Naive thymus-derived CD4-positive, alpha-beta T cell (primary cell): ENCODE results near the gene FBXO2. TPM values are rescaled to one million over a fixed set of nuclear protein-coding genes. Genes with fewer than 3 reads are reported as not detected.

ENCODE experiments used
- ATAC-seq: fragments of 150-1000 bp; cut with Tn5 transposase; 2 replicates; pipeline ENCODE4 v1.10.0; 2021; ENCODE audit warnings: mild to moderate bottlenecking, moderate library complexity
- CTCF ChIA-PET: fragments of 350-600 bp; sonication (Branson Sonifier 250); formaldehyde crosslinking; loops from one replicate; lab custom pipeline; 2021; ENCODE audit warnings: antibody characterized with exemption; lab: Charles Lee
- POLR2A ChIA-PET: fragments of 350-600 bp; sonication (Branson Sonifier 250); formaldehyde crosslinking; loops from one replicate; lab custom pipeline; 2021; ENCODE audit warnings: antibody characterized with exemption, inconsistent platforms; lab: Charles Lee
- DNase-seq, 9 donors: peaks; one replicate each; pipeline versions ENCODE4 v3.0.0 to v3.0.0-alpha.2; 2020 to 2022; ENCODE audit warnings: mixed read lengths in 1 of 9
- H3K27ac ChIP-seq: one replicate; pipeline ENCODE4 v1.7.0; 2013; ENCODE audit warnings: mild to moderate bottlenecking, low read depth, low read length, moderate library complexity
- H3K27me3 ChIP-seq, 2 donors: one replicate each; pipeline ENCODE4 v1.7.0; 2013; ENCODE audit warnings: low read length in 2 of 2, mild to moderate bottlenecking in 2 of 2, moderate library complexity in 2 of 2; ENCODE audit not compliant: control insufficient read depth in 2 of 2, insufficient read depth in 2 of 2
- H3K36me3 ChIP-seq, 3 experiments: 1 replicate in 2 of 3; 2 replicates in 1 of 3; pipeline ENCODE4 v1.7.0; 2013; ENCODE audit warnings: low read length in 3 of 3, mild to moderate bottlenecking in 3 of 3, moderate library complexity in 1 of 3; ENCODE audit not compliant: insufficient read depth in 3 of 3, control insufficient read depth in 2 of 3
- H3K4me1 ChIP-seq, 2 donors: one replicate each; pipeline ENCODE4 v1.7.0; 2013; ENCODE audit warnings: low read length in 2 of 2, mild to moderate bottlenecking in 2 of 2, moderate library complexity in 1 of 2; ENCODE audit not compliant: control insufficient read depth in 2 of 2, insufficient read depth in 2 of 2
- H3K4me3 ChIP-seq: 2 replicates; pipeline ENCODE4 v1.7.0; 2013; ENCODE audit warnings: mild to moderate bottlenecking, low read length
- H3K9me3 ChIP-seq, 3 experiments: 1 replicate in 2 of 3; 2 replicates in 1 of 3; pipeline ENCODE4 v1.7.0; 2013; ENCODE audit warnings: low read length in 3 of 3; ENCODE audit not compliant: control insufficient read depth in 2 of 3
- H3K27ac Mint-ChIP-seq, 9 donors: one replicate each; pipeline ENCODE4 v1.8.0; 2020 to 2022; ENCODE audit warnings: mixed read lengths in 9 of 9, mild to moderate bottlenecking in 8 of 9, moderate library complexity in 5 of 9, inconsistent platforms in 2 of 9
- H3K27me3 Mint-ChIP-seq, 5 donors: one replicate each; pipeline ENCODE4 v1.8.0; 2021 to 2022; ENCODE audit warnings: mixed read lengths in 5 of 5, mild to moderate bottlenecking in 1 of 5
- H3K36me3 Mint-ChIP-seq, 5 donors: one replicate each; pipeline ENCODE4 v1.8.0; 2020 to 2022; ENCODE audit warnings: mixed read lengths in 5 of 5, mild to moderate bottlenecking in 3 of 5, inconsistent platforms in 1 of 5
- H3K4me1 Mint-ChIP-seq, 7 donors: one replicate each; pipeline ENCODE4 v1.8.0; 2020 to 2022; ENCODE audit warnings: mixed read lengths in 7 of 7, mild to moderate bottlenecking in 3 of 7, inconsistent platforms in 1 of 7
- H3K4me3 Mint-ChIP-seq, 10 donors: one replicate each; pipeline ENCODE4 v1.8.0; 2020 to 2022; ENCODE audit warnings: mild to moderate bottlenecking in 10 of 10, mixed read lengths in 10 of 10, moderate library complexity in 6 of 10, inconsistent platforms in 2 of 10
- H3K9me3 Mint-ChIP-seq, 11 donors: one replicate each; pipeline ENCODE4 v1.8.0; 2020 to 2022; ENCODE audit warnings: mixed read lengths in 11 of 11, mild to moderate bottlenecking in 4 of 11, inconsistent platforms in 1 of 11, moderate library complexity in 1 of 11
- intact Hi-C, 2 donors: fragments of 100-400 bp; cut with micrococcal nuclease; formaldehyde crosslinking; loops; one replicate each; pipeline ENCODE4 v1.15.1; 2023
- polyA plus RNA-seq, 2 donors: library from polyadenylated mRNA; unstranded; fragments of 300-500 nt; fragmentation: Illumina TruSeq; gene quantifications; one replicate each; pipeline ENCODE4 v1.2.3, GENCODE V29; 2021
- total RNA-seq, 6 experiments: library from RNA in 5 of 6; stranded (reverse) in 5 of 6; gene quantifications; 1 replicate in 5 of 6; 2 replicates in 1 of 6; pipeline ENCODE4 v1.2.3 and lab custom pipeline; 2021 to 2026

Gene FBXO2
- total and polyA plus RNA-seq, 7 experiments from 2014 or later = 0.97 to 7.8 (median 3.8) TPM

DNA sequence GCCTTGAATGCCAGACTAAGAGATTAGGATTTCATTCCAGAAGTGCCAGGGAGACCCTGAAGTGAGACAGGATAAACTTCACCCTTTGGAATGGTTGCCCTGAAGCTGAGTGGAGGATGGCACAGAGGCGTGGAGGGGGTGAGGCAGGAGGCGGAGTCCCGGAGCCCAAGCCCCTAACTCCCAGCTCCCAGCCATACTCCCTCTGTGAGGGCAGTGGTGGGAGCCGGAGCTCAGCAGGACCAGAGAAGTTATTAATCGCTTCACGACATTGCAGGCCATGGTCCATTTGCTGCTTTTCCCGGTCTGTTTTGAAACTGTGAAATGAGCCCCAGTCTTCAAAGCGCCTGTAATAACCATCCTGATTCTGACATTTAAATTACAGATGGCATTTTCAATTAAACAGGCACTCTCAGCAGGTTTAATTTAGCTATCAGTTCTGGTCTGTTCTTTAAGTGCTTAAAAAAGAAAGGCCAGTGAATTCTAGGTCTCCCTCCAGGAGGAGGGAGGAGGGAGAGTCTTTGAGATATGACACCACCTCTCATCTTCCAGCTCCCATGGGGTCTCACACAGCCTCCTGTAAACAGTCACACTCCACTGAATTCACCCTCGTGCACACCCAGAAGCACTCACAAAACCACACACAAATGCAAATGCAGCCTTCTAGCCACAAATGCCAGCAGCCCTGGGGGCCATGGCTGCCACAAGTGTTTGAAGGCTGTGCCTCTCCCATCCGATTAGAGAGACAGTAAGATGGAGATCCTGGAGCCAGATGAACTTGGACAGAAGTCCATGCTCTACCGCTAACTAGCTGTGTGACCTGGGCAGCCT is 19.6 kb downstream of the FBXO2 start:
- DNase-seq = no peak
- Mint-ChIP-seq H3K36me3 (peaks cover 0 to 3% (median 0%) of the 10 kb centered on the region in 5 donors), H3K27ac (no peak overlapping the region), H3K4me3 (no peak overlapping the region), H3K9me3 (no peaks in the 10 kb centered on the region), H3K27me3 (peaks cover 9 to 17% (median 13%) of the 10 kb centered on the region in 5 donors), H3K4me1 (peaks cover 0 to 2% (median 0%) of the 10 kb centered on the region in 7 donors)
- no peaks in the 10 kb centered on the region for H3K9me3 ChIP-seq
- H3K36me3 ChIP-seq = no peaks in the 10 kb centered on the region
- H3K27me3 ChIP-seq = no peaks in the 10 kb centered on the region
- no peak for ATAC-seq
- H3K27ac ChIP-seq = no peak overlapping the region
- ChIA-PET POLR2A (no interaction called here), CTCF (interaction anchor here (1.0 to 2.2 kb wide), 3 partner anchors 11 to 597 kb away, joined by 4 to 10 read pairs (median 5); no protein-coding TSS in a partner anchor)
- intact Hi-C loops = no loop called here
- H3K4me1 ChIP-seq = no peaks in the 10 kb centered on the region
- no peak overlapping the region for H3K4me3 ChIP-seq

DNA sequence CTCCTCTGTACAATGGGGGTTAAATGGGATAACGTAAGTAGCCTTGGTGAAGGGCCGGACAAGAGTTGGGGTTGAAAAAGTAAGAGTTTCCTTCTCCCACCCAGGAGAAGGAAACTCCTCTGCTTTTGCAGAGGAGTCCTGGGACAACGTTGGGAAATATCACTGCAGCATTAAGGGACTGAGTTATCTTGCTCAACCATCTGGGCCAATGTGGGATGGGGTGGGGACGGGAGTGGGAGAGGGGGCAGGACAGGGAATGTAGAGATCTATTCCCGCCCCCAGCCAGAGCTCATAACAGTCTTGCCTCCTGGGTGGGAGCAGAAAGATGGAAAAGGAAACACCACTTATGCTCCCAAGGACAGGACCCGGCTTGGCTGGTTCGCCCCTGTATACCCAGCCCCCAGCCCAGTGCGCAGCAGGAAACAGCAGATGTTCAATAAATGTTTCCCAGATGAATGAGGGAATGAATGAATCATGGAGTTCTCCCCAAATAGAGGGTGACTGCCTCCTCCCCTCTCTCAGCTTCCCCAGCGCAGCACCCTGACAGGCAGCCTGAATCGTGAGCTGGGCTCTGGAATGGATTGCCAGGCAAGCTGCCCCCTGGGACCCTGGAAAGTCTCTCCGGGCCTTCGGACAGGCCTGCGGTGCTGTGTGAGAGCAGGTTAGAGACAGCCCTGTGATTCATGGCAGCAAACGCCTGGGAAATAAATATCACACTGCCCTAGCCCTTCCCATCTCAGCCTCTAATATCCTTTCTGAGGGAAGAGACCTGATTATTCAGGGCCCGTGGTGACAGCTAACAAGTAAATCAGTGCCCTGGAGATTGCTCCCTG is 24.8 kb downstream of the FBXO2 start:
- POLR2A ChIA-PET = no interaction called here
- no peak overlapping the region for H3K4me3 Mint-ChIP-seq
- CTCF ChIA-PET = no interaction called here
- Histone ChIP-seq H3K36me3 (no peaks in the 10 kb centered on the region), H3K27ac (no peak overlapping the region), H3K27me3 (no peaks in the 10 kb centered on the region), H3K4me3 (no peak overlapping the region), H3K9me3 (no peaks in the 10 kb centered on the region), H3K4me1 (no peaks in the 10 kb centered on the region)
- H3K27ac Mint-ChIP-seq = no peak overlapping the region
- H3K36me3 Mint-ChIP-seq = peaks cover 0 to 3% (median 0%) of the 10 kb centered on the region in 5 donors
- ATAC-seq = no peak
- DNase-seq = no peak
- H3K27me3 Mint-ChIP-seq = peaks cover 5 to 44% (median 18%) of the 10 kb centered on the region in 5 donors
- H3K9me3 Mint-ChIP-seq = no peaks in the 10 kb centered on the region
- intact Hi-C loops = no loop called here
- H3K4me1 Mint-ChIP-seq = no peaks in the 10 kb centered on the region

DNA sequence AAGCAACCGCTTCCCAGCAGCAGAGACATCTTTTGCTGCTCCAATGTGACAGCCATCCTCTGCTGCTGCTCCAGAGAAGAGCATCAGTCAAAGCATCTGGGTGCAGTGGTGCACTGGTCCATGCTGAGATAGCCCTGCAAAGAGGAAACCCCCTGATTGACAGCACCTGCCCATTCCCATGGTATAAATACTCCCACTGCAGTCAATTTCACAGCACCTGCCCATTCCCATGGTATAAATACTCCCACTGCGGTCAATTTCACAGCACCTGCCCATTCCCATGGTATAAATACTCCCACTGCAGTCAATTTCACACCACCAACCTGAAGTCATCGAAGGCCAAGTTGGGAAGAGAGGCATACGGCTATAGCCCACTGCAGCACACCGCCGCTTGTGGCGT is 25.5 kb downstream of the FBXO2 start:
- Histone ChIP-seq H3K27ac (no peak overlapping the region), H3K4me3 (no peak overlapping the region), H3K9me3 (no peaks in the 10 kb centered on the region), H3K36me3 (no peaks in the 10 kb centered on the region), H3K4me1 (no peaks in the 10 kb centered on the region), H3K27me3 (no peaks in the 10 kb centered on the region)
- no peaks in the 10 kb centered on the region for H3K4me1 Mint-ChIP-seq
- H3K9me3 Mint-ChIP-seq = no peaks in the 10 kb centered on the region
- intact Hi-C loops = no loop called here
- no peak overlapping the region for H3K27ac Mint-ChIP-seq
- CTCF ChIA-PET = no interaction called here
- peaks cover 0 to 3% (median 0%) of the 10 kb centered on the region in 5 donors for H3K36me3 Mint-ChIP-seq
- H3K4me3 Mint-ChIP-seq = no peak overlapping the region
- DNase-seq (no peak), ATAC-seq (no peak)
- H3K27me3 Mint-ChIP-seq = peaks cover 5 to 44% (median 17%) of the 10 kb centered on the region in 5 donors
- POLR2A ChIA-PET = interaction anchor here (0.7 kb wide), 1 partner anchor 487 kb away, joined by 3 read pairs; no protein-coding TSS in a partner anchor

DNA sequence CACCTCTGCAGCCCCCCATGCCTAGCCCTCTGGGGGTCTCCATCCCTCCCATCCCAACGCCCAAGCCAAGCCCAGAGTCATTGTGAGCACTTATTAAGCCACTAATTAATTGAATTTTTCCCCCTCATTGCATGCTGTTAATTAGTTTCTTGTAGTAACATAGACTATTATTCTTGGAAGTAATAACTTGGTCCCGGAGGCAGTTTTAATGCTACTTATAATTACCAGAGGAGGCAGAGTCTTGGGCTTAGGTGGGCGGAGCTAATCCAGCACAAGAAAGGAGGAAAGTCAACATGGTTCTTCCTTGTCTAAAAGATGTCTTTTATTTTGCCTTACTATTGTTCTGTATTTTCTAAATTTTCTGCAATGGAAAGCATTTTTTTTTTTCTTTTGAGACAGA is 27.7 kb downstream of the FBXO2 start:
- Histone ChIP-seq H3K4me3 (no peak overlapping the region), H3K27me3 (no peaks in the 10 kb centered on the region), H3K9me3 (no peaks in the 10 kb centered on the region), H3K27ac (no peak overlapping the region), H3K36me3 (no peaks in the 10 kb centered on the region), H3K4me1 (no peaks in the 10 kb centered on the region)
- intact Hi-C loops = no loop called here
- DNase-seq (no peak), ATAC-seq (no peak)
- peaks cover 5 to 47% (median 20%) of the 10 kb centered on the region in 5 donors for H3K27me3 Mint-ChIP-seq
- H3K9me3 Mint-ChIP-seq = peaks cover 0 to 2% (median 0%) of the 10 kb centered on the region in 11 donors
- ChIA-PET CTCF (no interaction called here), POLR2A (no interaction called here)
- H3K36me3 Mint-ChIP-seq = peaks cover 0 to 3% (median 0%) of the 10 kb centered on the region in 5 donors
- H3K4me1 Mint-ChIP-seq = no peaks in the 10 kb centered on the region
- H3K4me3 Mint-ChIP-seq = no peak overlapping the region
- no peak overlapping the region for H3K27ac Mint-ChIP-seq

DNA sequence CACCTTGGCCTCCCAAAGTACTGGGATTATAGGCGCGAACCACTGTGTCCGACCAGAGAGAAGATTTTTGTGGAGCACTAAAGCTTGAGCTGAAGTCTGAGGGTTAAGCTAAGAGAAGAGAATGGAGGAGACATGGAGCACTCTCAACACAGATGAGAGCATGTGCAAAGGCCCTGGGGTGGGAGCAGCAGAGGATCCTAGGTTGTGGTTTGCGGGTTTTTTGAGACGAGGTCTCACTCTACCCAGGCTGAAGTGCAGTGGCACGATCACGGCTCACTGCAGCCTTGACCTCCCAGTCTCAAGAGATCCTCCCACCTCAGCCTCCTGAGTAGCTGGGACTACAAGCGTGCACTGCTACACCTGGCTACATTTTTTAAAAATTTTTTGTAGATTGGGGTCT is 30.5 kb downstream of the FBXO2 start:
- intact Hi-C loops = no loop called here
- ChIA-PET CTCF (no interaction called here), POLR2A (no interaction called here)
- H3K4me1 Mint-ChIP-seq = peaks cover 0 to 2% (median 0%) of the 10 kb centered on the region in 7 donors
- Histone ChIP-seq H3K36me3 (no peaks in the 10 kb centered on the region), H3K4me1 (no peaks in the 10 kb centered on the region), H3K9me3 (no peaks in the 10 kb centered on the region), H3K4me3 (no peak overlapping the region), H3K27me3 (no peaks in the 10 kb centered on the region), H3K27ac (no peak overlapping the region)
- H3K27ac Mint-ChIP-seq = no peak overlapping the region
- ATAC-seq = no peak
- peaks cover 2 to 41% (median 6%) of the 10 kb centered on the region in 5 donors for H3K27me3 Mint-ChIP-seq
- no peak for DNase-seq
- no peak overlapping the region for H3K4me3 Mint-ChIP-seq
- H3K36me3 Mint-ChIP-seq = peaks cover 0 to 3% (median 0%) of the 10 kb centered on the region in 5 donors
- peaks cover 0 to 2% (median 0%) of the 10 kb centered on the region in 11 donors for H3K9me3 Mint-ChIP-seq

DNA sequence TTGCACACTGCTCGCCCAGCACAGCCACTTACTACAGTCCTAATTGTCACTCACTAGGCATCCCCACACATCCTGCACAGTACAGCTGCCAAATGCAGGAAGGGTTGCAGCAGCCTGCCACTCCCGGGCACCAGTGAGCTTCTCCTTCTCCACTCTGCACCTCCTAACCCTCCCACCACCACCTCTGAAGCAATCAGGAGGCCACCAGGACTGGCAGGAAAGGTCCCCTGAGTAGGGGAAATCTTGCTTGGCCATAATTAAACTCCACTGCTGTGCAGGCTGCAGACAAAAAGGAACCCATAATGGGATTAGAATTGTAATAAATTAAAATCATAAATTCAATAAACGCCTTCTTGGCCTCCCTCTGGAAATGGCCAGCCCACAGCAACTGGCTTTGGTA is 31.8 kb downstream of the FBXO2 start:
- no peak overlapping the region for H3K27ac Mint-ChIP-seq
- intact Hi-C loops = no loop called here
- Histone ChIP-seq H3K4me3 (no peak overlapping the region), H3K27ac (no peak overlapping the region), H3K4me1 (no peaks in the 10 kb centered on the region), H3K27me3 (no peaks in the 10 kb centered on the region), H3K36me3 (no peaks in the 10 kb centered on the region), H3K9me3 (no peaks in the 10 kb centered on the region)
- ATAC-seq (no peak), DNase-seq (no peak)
- peaks cover 0 to 2% (median 0%) of the 10 kb centered on the region in 7 donors for H3K4me1 Mint-ChIP-seq
- peaks cover 2 to 31% (median 5%) of the 10 kb centered on the region in 5 donors for H3K27me3 Mint-ChIP-seq
- peaks cover 0 to 3% (median 0%) of the 10 kb centered on the region in 5 donors for H3K36me3 Mint-ChIP-seq
- ChIA-PET POLR2A (no interaction called here), CTCF (interaction anchor here (1.0 kb wide), 1 partner anchor 585 kb away, joined by 3 read pairs; no protein-coding TSS in a partner anchor)
- H3K4me3 Mint-ChIP-seq = no peak overlapping the region
- peaks cover 0 to 2% (median 0%) of the 10 kb centered on the region in 11 donors for H3K9me3 Mint-ChIP-seq
